Measurements from ENCODE around the gene PTPRH. TPM values are rescaled to one million over a fixed set of nuclear protein-coding genes. Genes with fewer than 3 reads are reported as not detected.

PTPRH gene
- total RNA-seq, 1 donor from 2014 or later = not detected

DNA sequence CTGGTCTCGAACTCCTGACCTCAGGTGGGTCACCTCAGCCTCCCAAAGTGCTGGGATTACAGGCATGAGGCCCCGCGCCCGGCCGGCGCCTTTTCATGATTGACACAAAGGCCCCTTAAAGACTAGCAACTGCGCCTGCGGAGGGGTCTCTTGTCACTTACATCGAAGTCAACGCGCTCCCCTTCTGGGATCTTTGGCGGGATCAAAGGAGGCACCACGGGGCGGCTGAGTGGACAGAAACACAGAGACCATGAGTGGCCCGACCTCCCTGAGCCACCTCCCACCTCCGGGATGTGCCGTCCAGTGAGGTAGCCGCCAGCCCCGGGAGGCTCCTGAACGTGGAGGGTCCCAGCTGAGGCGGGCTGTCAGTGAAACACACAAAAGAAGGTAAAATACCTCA, 67.6 kb downstream of the PTPRH start:
- intact Hi-C loops (cut with micrococcal nuclease) = loop anchor here (10.0 kb wide), 1 partner anchor 313 kb away; no protein-coding TSS in a partner anchor

DNA sequence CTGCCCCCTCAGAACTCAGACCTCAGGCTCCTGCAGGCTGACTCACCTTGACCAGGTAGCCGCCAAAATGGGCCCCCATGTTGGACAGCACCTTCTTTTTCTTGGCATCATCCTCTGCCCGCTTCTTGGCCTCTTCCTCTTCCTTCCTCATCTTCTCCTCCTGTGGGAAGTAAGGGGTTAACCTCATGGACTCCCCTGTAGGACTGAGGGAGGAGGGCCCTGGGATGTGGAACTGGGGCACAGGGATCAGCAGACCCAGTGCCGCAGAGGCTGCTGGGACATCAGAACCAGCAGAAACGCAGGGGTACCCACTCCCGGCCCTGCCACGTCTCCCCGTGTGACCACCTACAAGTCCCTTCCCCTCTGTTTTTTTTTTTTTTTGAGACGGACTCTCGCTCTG, 71.4 kb downstream of the PTPRH start:
- intact Hi-C loops (cut with micrococcal nuclease) = no loop called here

DNA sequence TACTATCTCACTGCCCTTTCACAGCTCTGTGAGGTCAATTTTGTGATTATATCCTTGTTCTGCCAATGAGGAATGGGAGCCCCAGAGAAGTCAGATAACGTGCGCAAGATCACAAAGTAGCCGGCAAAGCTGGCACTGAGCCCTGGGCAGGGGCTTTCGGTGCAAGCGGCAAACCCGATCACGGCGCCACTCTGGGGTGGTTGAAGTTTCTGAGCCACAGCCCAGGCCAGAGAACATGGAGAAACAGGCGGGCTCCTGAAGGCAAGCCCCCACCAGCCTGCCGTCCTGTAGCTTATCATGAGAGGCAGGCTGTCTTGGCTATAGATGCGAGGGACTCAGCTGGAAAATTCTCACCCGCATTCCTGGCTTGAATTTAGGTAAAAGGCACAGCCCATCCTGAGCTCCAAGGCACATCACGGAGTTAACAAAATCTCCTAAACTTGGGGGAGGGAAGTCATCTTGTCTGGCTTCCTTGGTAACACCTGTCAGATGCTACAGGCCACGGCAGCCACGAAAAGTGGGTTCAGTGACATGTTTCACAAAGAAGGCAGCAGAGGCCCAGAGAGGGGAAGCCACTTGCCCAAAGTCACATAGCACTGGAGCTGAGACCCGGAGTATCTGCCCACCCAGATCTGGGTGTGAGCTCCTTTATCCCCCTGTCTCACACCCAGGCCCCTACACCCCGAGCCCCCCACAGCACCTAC, 72.8 kb downstream of the PTPRH start:
- intact Hi-C loops (cut with micrococcal nuclease) = no loop called here

DNA sequence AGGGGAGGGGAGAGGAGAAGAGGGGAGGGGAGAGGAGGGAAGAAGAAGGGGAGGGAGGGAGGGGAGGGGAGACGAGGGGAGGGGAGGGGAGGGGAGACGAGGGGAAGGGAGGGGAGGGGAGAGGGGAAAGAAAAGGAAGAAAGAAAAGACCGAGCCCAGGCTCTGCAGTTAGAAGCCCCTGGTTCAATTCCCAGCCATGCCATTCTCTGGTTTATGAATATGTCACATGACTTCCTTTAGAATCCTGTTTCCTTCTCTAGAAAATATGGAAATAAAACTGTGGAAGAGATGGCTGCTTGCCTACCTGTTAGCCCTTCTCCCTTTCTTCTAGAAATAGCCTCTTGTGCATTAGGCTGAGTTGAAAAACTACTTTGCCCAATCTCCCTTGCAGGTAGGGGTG, 74.6 kb downstream of the PTPRH start:
- intact Hi-C loops (cut with micrococcal nuclease) = no loop called here

DNA sequence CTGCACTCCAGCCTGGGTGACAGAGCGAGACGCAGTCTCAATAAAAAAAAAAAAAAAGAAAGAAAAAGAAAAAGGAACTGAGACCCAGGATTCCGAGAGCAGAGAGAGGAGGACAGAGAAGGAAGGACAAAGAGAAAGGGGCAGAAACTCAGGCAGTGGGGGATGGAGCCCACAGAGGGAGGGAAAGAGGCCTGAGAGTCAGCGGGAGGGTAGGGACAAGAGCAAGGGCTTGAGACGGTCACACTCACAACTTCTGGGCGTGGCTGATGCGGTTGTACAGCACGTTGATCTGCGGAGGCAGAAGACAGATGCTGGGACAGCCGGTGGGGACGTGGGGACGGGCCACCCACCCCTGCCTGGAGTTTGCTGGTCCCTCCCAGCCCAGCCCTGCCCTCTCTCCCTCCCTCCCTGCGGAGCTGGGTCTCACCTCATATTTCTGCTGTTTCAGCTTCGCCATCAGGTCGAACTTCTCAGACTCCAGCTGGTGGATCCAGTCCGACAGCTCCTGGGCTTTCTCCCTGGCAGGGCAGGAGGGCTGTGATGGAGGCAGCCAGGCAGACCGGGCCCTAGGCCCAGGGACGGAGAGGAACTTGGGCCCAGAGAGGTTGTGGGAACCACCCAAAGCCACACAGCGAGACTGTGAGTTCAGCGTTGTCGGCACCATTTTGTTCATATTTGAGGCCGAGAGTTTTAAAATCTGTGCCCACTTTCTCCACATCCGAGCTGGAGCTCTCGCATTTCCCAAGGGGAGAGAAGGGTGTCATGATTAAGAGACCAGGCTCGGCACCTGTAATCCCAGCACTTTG, 75.5 kb downstream of the PTPRH start:
- intact Hi-C loops (cut with micrococcal nuclease) = no loop called here

DNA sequence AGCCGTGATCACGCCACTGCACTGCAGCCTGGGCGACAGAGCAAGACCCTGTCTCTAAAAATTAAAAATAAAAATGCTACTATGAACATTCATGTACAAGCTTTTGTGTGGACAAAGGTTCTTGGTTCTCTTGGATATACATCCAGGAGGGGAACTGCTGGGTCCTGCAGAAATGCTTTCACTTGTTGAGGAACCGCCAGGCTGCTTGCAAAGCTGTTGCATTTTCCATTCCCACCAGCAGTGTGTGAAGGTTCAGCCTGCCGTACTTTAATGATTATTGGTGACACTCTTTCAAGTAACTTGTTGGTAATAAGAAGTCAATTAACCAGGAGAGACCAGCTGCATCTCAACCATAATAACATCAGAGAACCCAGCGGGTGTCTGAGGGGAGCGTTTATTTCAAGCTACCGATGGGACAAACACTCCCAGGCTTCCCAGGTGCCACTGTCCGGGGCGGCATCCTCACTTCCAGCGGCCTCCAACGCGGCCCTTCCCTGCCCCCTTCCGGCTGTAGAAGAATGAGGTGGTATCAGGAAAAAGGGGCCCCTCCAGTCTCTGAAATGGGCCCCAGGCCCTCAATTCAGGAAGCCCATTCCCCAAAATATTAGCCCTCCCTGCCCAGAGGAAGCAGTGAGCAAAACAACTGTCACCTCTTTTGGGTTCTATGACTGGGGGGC, 76.7 kb downstream of the PTPRH start:
- intact Hi-C loops (cut with micrococcal nuclease) = no loop called here

DNA sequence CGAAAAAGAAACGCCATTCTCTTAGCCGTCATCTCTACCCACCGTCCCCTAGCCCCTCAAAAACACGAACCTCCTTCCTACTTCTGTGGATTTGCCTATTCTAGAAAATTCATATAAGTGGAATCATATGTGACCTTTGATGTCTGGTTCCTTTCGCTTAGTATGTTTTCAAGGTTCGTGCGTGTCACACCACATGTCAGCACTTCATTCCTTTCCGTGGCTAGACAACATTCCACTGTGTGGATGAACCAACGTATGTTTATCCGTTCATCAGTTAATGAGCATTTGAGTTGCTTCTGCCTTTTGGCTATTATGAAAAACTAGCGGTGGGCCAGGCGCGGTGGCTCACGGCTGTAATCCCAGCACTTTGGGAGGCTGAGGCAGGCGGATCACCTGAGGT, 77.9 kb downstream of the PTPRH start:
- intact Hi-C loops (cut with micrococcal nuclease) = no loop called here

Other genes starting within 250 kb of the PTPRH start
- gene NLRP2, start 243.1 kb downstream of the PTPRH start, total RNA-seq = 13.5 and 17.9 TPM in 2 replicates
- gene GP6, start 171.2 kb downstream of the PTPRH start, total RNA-seq = 0.36 and 0.43 TPM in 2 replicates
- 16.5 and 18.4 TPM in 2 replicates for gene RDH13, start 146.4 kb downstream of the PTPRH start, total RNA-seq
- 4.0 and 4.8 TPM in 2 replicates for gene EPS8L1, start 133.6 kb downstream of the PTPRH start, total RNA-seq
- gene PPP1R12C, start 91.9 kb downstream of the PTPRH start, total RNA-seq = 132 and 136 TPM in 2 replicates
- 0.34 and 0.48 TPM in 2 replicates for gene TNNT1, start 60.3 kb downstream of the PTPRH start, total RNA-seq
- not detected in 2 replicates for gene TNNI3, start 51.8 kb downstream of the PTPRH start, total RNA-seq
- gene DNAAF3, start 42.9 kb downstream of the PTPRH start, total RNA-seq = 0.18 TPM in 1 of 2 replicates, not detected in the other
- gene SYT5, start 29.2 kb downstream of the PTPRH start, total RNA-seq = not detected in 2 replicates
- 9.4 and 9.6 TPM in 2 replicates for gene TMEM86B, start 19.3 kb upstream of the PTPRH start, total RNA-seq
- 218 and 224 TPM in 2 replicates for gene PPP6R1, start 49.5 kb upstream of the PTPRH start, total RNA-seq
- gene HSPBP1, start 70.6 kb upstream of the PTPRH start, total RNA-seq = 35.6 and 35.7 TPM in 2 replicates
- 4.9 and 5.3 TPM in 2 replicates for gene BRSK1, start 74.5 kb upstream of the PTPRH start, total RNA-seq
- 0.39 and 0.89 TPM in 2 replicates for gene TMEM150B, start 115.8 kb upstream of the PTPRH start, total RNA-seq
- 17.5 and 18.9 TPM in 2 replicates for gene KMT5C, start 130.4 kb upstream of the PTPRH start, total RNA-seq
- 0.45 and 0.64 TPM in 2 replicates for gene COX6B2, start 145.2 kb upstream of the PTPRH start, total RNA-seq
- gene GARIN5B, start 153.8 kb upstream of the PTPRH start, total RNA-seq = not detected in 2 replicates
- 0.55 and 0.61 TPM in 2 replicates for gene IL11, start 161.0 kb upstream of the PTPRH start, total RNA-seq
- not detected in 2 replicates for gene TMEM190, start 167.3 kb upstream of the PTPRH start, total RNA-seq
- gene TMEM238, start 174.8 kb upstream of the PTPRH start, total RNA-seq = 10.3 and 11.7 TPM in 2 replicates
- 2,481 and 2,547 TPM in 2 replicates for gene RPL28, start 176.4 kb upstream of the PTPRH start, total RNA-seq
- gene UBE2S, start 198.3 kb upstream of the PTPRH start, total RNA-seq = 213 and 217 TPM in 2 replicates
- gene SHISA7, start 233.8 kb upstream of the PTPRH start, total RNA-seq = not detected in 2 replicates